Muscle of leg (tissue), 11 donors: Measurements from ENCODE around the gene MIGA2. TPM values are rescaled to one million over a fixed set of nuclear protein-coding genes. Genes with fewer than 3 reads are reported as not detected.

ENCODE experiments used
- DNase-seq: peaks from one replicate; pipeline ENCODE4 v3.0.0; 2013
- H3K27ac ChIP-seq: one replicate; pipeline ENCODE4 v1.5.1; 2013; ENCODE audit warnings: mild to moderate bottlenecking, low read length, control low read depth
- H3K27me3 ChIP-seq: one replicate; pipeline ENCODE4 v1.6.1; 2013; ENCODE audit warnings: low read length; ENCODE audit not compliant: control insufficient read depth, insufficient read depth
- H3K36me3 ChIP-seq: one replicate; pipeline ENCODE4 v1.6.1; 2013; ENCODE audit warnings: low read length; ENCODE audit not compliant: control insufficient read depth, insufficient read depth
- H3K4me1 ChIP-seq: one replicate; pipeline ENCODE4 v1.6.1; 2013; ENCODE audit warnings: low read length; ENCODE audit not compliant: control insufficient read depth, insufficient read depth
- H3K4me3 ChIP-seq: one replicate; pipeline ENCODE4 v1.5.1; 2013; ENCODE audit warnings: low read length, control low read depth
- H3K9me3 ChIP-seq: replicated peaks from 2 replicates; pipeline ENCODE4 v1.6.1; 2013; ENCODE audit warnings: low read depth, low read length; ENCODE audit not compliant: control insufficient read depth
- WGBS: methylation state at CpG from one replicate; pipeline ENCODE4 v1.1.5; 2013; ENCODE audit warnings: missing lambda C conversion rate; ENCODE audit not compliant: insufficient coverage; 5-methylcytosine and 5-hydroxymethylcytosine counted together
- polyA plus RNA-seq, 8 donors: library from polyadenylated mRNA; unstranded; fragments of 120-200 nt; gene quantifications; one replicate each; pipeline versions ENCODE4 v1.2.1 to v1.2.3, GENCODE V29; 2013; ENCODE audit warnings: inconsistent platforms in 1 of 8, low replicate concordance in 1 of 8; ENCODE audit not compliant: insufficient read length in 8 of 8, insufficient read depth in 1 of 8
- total RNA-seq: library from RNA; stranded (reverse); fragments of 120-200 nt; gene quantifications from one replicate; pipeline ENCODE4 v1.2.4, GENCODE V29; 2013

MIGA2 gene
- total and polyA plus RNA-seq, 9 donors: 12.4 to 18.2 (median 14.7) TPM

DNA sequence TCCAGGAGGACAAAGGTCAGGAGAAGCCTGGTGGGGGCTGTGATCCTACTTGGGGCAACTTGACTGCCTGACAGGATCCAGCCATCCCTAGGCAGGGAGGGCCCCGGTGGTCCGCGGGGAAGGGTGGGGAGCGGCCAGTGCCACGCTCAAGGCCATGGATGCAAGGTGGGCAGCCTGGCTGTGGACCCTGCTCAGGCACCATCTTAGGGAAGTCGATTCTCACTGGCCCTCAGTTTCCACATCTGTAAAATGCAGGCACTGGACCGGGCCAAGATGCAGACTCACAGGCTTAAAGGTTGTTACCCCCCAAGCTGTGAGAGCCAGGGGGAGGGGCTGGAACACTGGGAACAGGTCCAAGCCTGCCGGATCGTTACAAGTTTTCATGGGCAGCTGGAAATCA is 35.7 kb downstream of the MIGA2 start:
- Histone ChIP-seq H3K36me3 (peaks cover 48% of the 10 kb centered on the region), H3K27me3 (no peaks in the 10 kb centered on the region), H3K9me3 (no peaks in the 10 kb centered on the region), H3K27ac (no peak overlapping the region), H3K4me3 (no peak overlapping the region), H3K4me1 (peaks cover 18% of the 10 kb centered on the region)
- 63% methylated on average over 6 of the region's 9 CpGs for WGBS
- DNase-seq: no peak

DNA sequence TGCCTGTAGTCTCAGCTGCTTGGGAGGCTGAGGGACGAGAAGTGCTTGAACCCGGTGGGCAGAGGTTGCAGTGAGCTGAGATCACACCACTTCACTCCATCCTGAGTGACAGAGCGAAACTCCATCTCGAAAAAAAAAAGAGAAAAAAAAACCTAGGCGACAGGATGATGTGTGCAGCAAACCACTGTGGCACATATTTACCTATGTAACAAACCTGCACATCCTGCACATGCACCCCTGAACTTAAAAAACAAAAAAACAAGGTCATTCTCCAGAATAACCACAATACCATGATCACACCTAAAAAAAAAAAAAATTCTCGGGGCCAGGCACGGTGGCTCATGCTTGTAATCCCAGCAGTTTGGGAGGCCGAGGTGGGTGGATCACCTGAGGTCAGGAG is 37.0 kb downstream of the MIGA2 start:
- Histone ChIP-seq H3K27me3 (no peaks in the 10 kb centered on the region), H3K27ac (no peak overlapping the region), H3K36me3 (peaks cover 35% of the 10 kb centered on the region), H3K9me3 (no peaks in the 10 kb centered on the region), H3K4me1 (peaks cover 18% of the 10 kb centered on the region), H3K4me3 (no peak overlapping the region)
- WGBS: 93% methylated on average over 3 of the region's 8 CpGs
- DNase-seq: no peak

DNA sequence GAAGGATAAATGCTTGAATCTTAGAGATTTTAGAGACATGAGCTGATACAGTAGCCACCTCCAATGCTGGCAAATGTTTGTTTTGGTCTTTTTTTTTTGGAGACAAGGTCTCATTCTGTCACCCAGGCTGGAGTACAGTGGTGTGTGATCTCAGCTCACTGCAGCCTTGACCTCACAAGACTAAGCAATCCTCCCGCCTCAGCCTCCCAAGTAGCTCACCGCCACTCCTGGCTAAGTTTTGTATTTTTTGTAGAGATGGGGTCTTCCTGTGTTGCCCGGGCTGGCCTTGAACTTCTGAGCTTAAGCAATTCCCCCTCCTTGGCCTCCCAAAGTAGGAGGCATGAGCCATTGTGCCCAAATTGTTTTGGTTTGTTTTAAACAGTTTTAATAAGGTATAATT is 37.7 kb downstream of the MIGA2 start:
- no peak for DNase-seq
- WGBS: no CpG with 5 or more reads among the region's 3 CpGs
- Histone ChIP-seq H3K27ac (no peak overlapping the region), H3K27me3 (no peaks in the 10 kb centered on the region), H3K4me3 (no peak overlapping the region), H3K4me1 (peaks cover 11% of the 10 kb centered on the region), H3K36me3 (peaks cover 28% of the 10 kb centered on the region), H3K9me3 (no peaks in the 10 kb centered on the region)

DNA sequence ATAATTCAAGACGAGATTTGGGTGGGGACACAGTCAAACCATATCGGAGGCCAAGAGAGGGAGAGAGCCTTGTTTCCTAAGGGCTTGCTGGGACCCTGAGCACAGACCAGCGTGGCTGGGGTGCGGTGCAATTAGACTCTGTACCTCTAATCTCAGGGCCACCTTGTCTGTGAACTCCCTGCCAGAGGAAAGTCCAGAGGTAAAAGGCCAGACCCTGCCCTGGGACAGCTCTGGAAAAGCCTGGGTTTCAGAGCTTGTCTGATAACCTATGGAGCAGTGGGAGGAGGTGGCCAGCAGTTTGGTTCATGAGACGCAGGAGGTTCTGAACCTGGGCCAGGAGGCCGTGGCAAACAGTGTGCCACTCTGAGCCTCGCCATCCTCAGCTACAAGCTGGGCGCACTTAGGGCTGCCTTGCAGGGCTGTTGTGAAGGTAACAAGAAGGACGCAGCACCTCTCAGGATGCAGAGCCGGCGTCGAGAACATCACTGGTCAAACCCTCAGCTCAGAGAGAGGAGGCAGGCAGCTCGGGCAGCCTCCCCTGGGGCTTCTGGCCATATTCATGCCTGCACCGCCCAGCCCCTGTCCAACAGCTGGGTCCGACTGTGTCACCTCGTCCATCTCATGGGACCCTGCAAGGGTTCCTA is 39.7 kb downstream of the MIGA2 start:
- H3K27ac ChIP-seq: no peak overlapping the region
- H3K27me3 ChIP-seq: no peaks in the 10 kb centered on the region
- 79% methylated on average over 15 of the region's 16 CpGs for WGBS
- no peak overlapping the region for H3K4me3 ChIP-seq
- no peaks in the 10 kb centered on the region for H3K9me3 ChIP-seq
- H3K4me1 ChIP-seq: peaks cover 5% of the 10 kb centered on the region
- H3K36me3 ChIP-seq: peaks cover 9% of the 10 kb centered on the region
- DNase-seq: no peak

DNA sequence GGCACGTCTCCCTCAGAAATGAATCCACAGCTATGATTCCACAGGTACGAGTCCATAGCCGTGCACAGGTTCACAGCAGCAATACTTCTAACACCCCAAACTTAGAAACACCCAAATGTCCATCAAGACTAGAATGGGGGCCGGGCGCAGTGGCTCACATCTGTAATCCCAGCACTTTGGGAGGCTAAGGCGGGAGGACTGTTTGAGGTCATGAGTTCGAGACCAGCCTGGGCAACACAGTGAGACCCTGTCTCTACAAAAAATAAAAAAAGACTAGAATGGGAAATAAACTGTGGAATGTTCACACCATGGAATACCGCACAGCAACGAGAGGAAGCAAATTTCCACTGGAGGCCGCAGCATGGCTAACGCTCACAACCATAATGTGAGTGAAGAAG is 40.2 kb downstream of the MIGA2 start:
- Histone ChIP-seq H3K4me1 (peaks cover 10% of the 10 kb centered on the region), H3K36me3 (peaks cover 5% of the 10 kb centered on the region), H3K9me3 (no peaks in the 10 kb centered on the region), H3K27me3 (no peaks in the 10 kb centered on the region), H3K27ac (no peak overlapping the region), H3K4me3 (no peak overlapping the region)
- DNase-seq: no peak
- whole genome bisulfite sequencing: 83% methylated on average over 7 of the region's 11 CpGs

DNA sequence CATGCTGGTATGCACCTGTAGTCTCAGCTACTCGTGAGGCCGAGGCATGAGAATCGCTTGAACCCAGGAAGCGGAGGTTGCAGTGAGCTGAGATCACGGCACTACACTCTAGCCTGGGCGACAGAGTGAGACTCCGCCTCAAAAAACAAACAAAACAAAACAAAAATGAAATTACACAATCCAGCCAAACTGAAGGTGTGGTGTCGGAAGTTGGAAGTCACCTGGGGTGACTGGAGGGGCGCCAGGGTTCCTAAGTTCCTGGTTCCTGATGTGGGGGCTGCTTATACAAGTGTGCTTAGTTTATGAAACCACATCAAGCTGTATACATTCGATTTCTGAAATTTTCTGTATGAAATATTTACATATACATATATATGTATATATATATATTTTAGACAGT is 40.8 kb downstream of the MIGA2 start:
- no peak overlapping the region for H3K27ac ChIP-seq
- no peaks in the 10 kb centered on the region for H3K9me3 ChIP-seq
- WGBS: 92% methylated on average over 4 of the region's 10 CpGs
- no peaks in the 10 kb centered on the region for H3K36me3 ChIP-seq
- no peaks in the 10 kb centered on the region for H3K27me3 ChIP-seq
- DNase-seq: no peak
- H3K4me3 ChIP-seq: no peak overlapping the region
- peaks cover 16% of the 10 kb centered on the region for H3K4me1 ChIP-seq

DNA sequence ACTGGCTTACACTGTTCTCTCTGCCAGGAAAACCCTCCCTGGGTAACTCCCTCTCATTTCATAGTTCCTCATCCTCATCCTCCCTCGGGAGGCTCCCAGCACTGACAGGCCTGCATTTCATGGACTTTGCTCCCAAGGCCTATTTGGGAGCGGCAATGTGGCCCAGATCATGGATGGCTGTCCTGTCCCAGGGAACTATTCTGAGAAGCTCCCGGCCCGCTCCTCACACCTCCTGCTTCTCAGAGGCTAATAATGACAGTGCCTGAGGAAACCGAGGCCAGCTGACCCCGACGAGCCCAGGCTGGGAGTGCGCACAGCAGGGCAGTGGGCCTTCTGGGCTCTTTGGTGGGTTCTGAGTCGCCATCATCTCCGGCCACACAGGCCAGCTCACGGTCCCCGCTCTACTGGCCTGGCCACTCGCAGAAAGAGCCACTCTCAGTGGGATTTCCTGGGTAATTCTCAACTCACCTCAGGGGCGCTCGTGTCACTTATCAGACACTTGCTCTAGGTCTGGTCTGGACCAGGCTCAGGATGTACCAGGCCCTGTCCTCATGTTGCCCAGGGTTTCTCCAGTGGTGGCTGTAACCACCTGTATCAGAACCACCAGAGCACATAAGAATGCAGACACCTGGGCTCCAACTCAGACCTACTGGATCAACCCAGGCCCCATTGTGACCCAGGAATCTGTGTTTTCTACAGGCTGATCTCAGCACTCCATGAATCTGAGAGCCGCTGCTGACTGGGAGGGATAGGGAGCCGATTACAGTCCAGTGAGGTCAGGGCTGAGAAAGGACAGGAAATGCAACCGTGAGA is 42.5 kb downstream of the MIGA2 start:
- peaks cover 7% of the 10 kb centered on the region for H3K36me3 ChIP-seq
- WGBS: 80% methylated on average over 18 of the region's 18 CpGs
- no peaks in the 10 kb centered on the region for H3K27me3 ChIP-seq
- no peak overlapping the region for H3K4me3 ChIP-seq
- no peaks in the 10 kb centered on the region for H3K9me3 ChIP-seq
- peaks cover 20% of the 10 kb centered on the region for H3K4me1 ChIP-seq
- DNase-seq: no peak
- H3K27ac ChIP-seq: no peak overlapping the region

DNA sequence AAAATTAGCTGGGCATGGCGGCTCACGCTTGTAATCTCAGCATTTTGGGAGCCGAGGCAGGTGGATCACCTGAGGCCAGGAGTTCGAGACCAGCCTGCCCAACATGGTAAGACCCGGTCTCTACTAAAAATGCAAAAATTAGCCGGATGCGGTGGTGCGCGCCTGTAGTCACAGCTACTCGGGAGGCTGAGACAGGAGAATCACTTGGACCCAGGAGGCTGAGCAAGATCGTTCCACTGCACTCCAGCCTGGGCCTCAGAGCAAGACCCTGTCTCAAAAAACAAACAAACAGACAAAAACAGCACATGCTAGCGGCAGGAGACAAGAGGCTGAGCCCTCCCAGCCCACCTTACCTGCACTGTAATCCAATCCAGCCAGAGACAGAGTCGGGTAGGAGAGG is 43.4 kb downstream of the MIGA2 start:
- H3K9me3 ChIP-seq: no peaks in the 10 kb centered on the region
- peaks cover 11% of the 10 kb centered on the region for H3K36me3 ChIP-seq
- no peak overlapping the region for H3K4me3 ChIP-seq
- no peak for DNase-seq
- no peak overlapping the region for H3K27ac ChIP-seq
- WGBS: 83% methylated on average over 12 of the region's 13 CpGs
- no peaks in the 10 kb centered on the region for H3K27me3 ChIP-seq
- H3K4me1 ChIP-seq: peaks cover 20% of the 10 kb centered on the region

DNA sequence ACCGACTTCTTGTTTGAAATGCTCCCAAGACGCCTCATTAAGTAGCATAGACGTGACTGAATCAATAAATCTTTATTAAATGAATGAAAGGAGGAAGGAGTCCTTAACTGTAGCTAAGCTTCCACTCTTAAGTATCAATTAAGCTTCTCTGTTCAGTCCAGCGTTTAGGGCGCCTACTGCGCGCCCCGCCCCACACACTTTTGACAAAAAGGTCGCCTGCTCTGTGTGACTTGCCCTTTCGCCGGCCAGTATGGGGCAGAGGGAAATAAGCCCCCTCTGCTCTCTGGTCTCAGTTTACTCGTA is 43.8 kb downstream of the MIGA2 start:
- Histone ChIP-seq H3K27ac (peak overlapping the region; percentile 59), H3K36me3 (peaks cover 16% of the 10 kb centered on the region), H3K4me3 (peak overlapping the region; percentile 93), H3K4me1 (peaks cover 20% of the 10 kb centered on the region), H3K9me3 (no peaks in the 10 kb centered on the region), H3K27me3 (no peaks in the 10 kb centered on the region)
- DNase-seq: no peak
- WGBS: 0% methylated on average over 8 of the region's 12 CpGs

DNA sequence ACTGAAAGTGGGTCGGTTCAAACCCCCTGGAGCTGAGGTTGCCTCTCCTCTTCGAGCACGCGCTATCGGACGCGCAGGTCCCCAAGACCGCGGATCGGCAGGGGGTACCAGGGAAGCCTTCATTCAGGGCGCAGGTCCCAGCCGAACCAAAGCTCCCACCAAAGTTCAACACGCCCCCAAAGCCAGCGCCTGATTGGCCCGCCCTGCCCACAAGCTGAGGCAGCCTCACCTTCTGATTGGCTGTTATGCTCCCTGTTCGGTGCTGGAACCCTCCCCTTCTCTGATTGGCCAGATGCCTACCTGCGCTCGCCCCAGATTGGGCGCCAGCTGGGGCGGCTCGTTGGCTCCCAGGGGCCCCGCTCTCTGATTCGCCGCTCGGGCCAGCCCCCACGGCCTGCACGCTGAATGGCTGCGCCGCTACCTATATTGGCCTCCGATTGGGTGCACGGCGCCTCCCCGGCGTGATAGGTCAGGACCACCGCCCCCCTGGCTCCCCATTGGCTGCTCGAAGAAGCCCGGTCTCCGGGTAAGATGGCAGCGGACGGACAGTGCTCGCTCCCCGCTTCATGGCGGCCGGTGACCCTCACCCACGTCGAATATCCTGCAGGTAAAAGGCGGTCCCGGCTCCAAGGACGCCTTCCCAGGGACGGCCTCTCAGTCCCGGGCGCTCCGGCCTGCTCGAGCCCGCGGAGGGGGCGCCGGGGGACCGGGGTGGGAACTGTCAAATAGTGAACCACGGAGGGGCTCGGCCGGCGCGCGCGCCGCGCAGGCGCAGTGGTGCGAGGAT is 44.4 kb downstream of the MIGA2 start, which contains the start of gene DOLPP1:
Gene DOLPP1, plus strand, starts transcription at position 511 of the 787 bp plus-strand sequence. Its CDS starts 21 bp downstream, at position 532.
- Histone ChIP-seq H3K4me1 (peaks cover 20% of the 10 kb centered on the region), H3K36me3 (peaks cover 21% of the 10 kb centered on the region), H3K27me3 (no peaks in the 10 kb centered on the region), H3K4me3 (peak within 1 kb of the TSS; percentile 93), H3K9me3 (no peaks in the 10 kb centered on the region), H3K27ac (peak within 1 kb of the TSS; percentile 93)
- DNase-seq: peak; percentile 100
- WGBS: under 1% methylated on average over 70 of the region's 70 CpGs
